GM18519 (cell line): Measurements from ENCODE around the gene SERPINE1.

ENCODE experiments used
- ATAC-seq: cut with Tn5 transposase; IDR thresholded peaks from one replicate; pipeline ENCODE4 v1.9.1; 2021; ENCODE audit warnings: mild to moderate bottlenecking, moderate library complexity; ENCODE audit not compliant: unreplicated experiment, low FRiP score

Gene SERPINE1

DNA sequence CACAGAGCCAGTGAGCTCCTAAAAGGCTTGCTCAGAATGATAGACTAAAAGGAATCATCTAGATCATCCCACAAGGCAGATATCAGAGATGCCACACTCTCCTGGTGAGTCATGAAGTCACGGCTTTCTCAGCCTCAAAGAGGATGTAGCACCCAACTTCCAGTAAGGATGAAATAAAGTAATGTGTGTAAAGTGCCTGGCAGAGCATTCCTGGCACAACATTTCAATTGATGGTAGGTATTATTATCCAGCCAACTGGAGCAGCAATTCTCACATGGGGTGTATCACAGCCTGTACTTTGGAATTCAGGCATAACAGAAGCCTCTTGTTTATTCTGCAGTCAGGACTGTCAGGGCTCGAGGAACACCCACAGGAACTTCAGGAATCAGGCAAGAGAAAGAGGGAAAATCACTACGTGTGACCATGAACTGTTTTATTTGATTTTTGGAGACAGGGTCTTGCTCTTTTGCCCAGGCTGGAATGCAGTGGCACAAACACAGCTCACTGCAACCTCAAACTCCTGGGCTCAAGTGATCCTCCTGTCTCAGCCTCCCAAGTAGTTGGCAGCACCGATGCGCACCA, 58.4 kb downstream of the SERPINE1 start:
- no peak for ATAC-seq

DNA sequence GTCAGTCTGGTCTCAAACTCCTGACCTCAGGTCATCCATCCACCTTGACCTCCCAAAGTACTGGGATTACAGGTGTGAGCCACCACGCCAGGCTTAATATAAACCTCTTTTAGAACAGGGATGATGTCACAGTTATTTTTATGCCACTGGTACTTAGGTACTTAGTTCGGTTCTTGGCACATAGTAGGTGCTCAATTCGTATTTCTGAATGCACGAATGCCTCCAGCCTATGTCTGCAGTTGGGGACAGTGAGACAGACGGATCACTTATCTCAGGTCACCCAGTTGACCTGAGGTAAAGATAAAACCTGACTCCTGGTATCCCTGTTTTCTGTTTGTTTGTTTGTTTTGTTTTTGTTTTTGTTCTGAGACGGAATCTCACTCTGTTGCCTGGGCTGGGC, 59.3 kb downstream of the SERPINE1 start:
- no peak for ATAC-seq

DNA sequence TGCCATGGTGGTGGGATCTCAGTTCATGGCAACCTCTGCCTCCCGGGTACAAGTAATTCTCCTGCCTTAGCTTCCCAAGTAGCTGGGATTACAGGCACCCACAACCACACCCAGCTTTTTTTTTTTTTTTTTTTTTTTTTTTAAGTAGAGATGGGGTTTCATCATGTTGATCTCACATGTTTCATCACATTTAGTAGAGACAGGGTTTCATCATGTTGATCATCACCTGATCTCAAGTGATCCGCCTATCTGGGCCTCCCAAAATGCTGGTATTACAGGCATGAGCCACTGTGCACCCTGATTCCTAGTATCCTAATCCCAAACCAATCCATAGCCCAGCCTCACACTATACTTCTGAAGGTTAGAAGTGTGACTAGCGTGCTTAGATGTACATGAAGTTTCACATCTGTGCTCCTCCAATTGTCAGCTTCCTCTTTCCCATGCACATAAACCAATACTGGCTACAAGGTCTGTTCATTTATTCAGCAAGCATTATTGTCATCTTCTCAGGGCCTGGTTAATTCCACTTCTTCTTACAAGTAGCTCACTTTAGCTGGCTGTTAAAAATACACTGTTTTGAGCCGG, 60.0 kb downstream of the SERPINE1 start:
- no peak for ATAC-seq
